OCI-LY1 (cell line): ENCODE measurements around the gene XAGE1B.
"Not testable (repeated sequence)": the region's sequence is repeated elsewhere in the genome, so short reads cannot be mapped to it uniquely, and the experiment has no call there.

ENCODE experiments used
- H2AFZ ChIP-seq: fragments of 200-600 bp; sonication (generic), shearing (Covaris generic); 2 replicates; pipeline ENCODE4 v1.6.0; 2014; ENCODE audit warnings: antibody characterized with exemption, mild to moderate bottlenecking, low read length
- H3F3A ChIP-seq: fragments of 200-600 bp; sonication (generic), shearing (Covaris generic); 2 replicates; pipeline ENCODE4 v1.6.0; 2014; ENCODE audit warnings: mild to moderate bottlenecking, antibody characterized with exemption, low read length, moderate library complexity; ENCODE audit not compliant: insufficient read depth
- H3K27ac ChIP-seq: fragments of 200-600 bp; sonication (generic); 2 replicates; pipeline ENCODE4 v1.5.1; 2014; ENCODE audit warnings: low read length, mixed run types, mild to moderate bottlenecking, low read depth; ENCODE audit not compliant: poor library complexity, severe bottlenecking
- H3K27me3 ChIP-seq: fragments of 200-600 bp; sonication (generic); 2 replicates; pipeline ENCODE4 v1.6.0; 2014; ENCODE audit warnings: antibody characterized with exemption, mild to moderate bottlenecking, low read length, moderate library complexity; ENCODE audit not compliant: insufficient read depth
- H3K36me3 ChIP-seq: fragments of 200-600 bp; sonication (generic); 2 replicates; pipeline ENCODE4 v1.6.1; 2014; ENCODE audit warnings: mild to moderate bottlenecking, antibody characterized with exemption, low read length, moderate library complexity, mixed read lengths; ENCODE audit not compliant: insufficient read depth
- H3K4me1 ChIP-seq: fragments of 200-600 bp; sonication (generic); 2 replicates; pipeline ENCODE4 v1.5.1; 2014; ENCODE audit warnings: mild to moderate bottlenecking, low read length, moderate library complexity; ENCODE audit not compliant: insufficient read depth, severe bottlenecking
- H3K4me2 ChIP-seq: fragments of 200-600 bp; sonication (generic), shearing (Covaris generic); 2 replicates; pipeline ENCODE4 v1.6.1; 2014; ENCODE audit warnings: low read length
- H3K4me3 ChIP-seq: fragments of 200-600 bp; sonication (generic); 2 replicates; pipeline ENCODE4 v1.5.1; 2014; ENCODE audit warnings: low read length, low read depth, mild to moderate bottlenecking, mixed read lengths; ENCODE audit not compliant: poor library complexity, severe bottlenecking
- H3K79me2 ChIP-seq: fragments of 200-600 bp; shearing (Covaris generic); 2 replicates; pipeline ENCODE4 v1.6.1; 2016; ENCODE audit warnings: mixed run types, low read length, mixed read lengths; ENCODE audit not compliant: insufficient read depth
- H3K9ac ChIP-seq: fragments of 200-600 bp; sonication (generic), shearing (Covaris generic); 2 replicates; pipeline ENCODE4 v1.6.1; 2014; ENCODE audit warnings: mild to moderate bottlenecking, low read length, mixed read lengths
- H3K9me2 ChIP-seq: fragments of 200-600 bp; sonication (generic), shearing (Covaris generic); 2 replicates; pipeline ENCODE4 v1.6.1; 2014; ENCODE audit warnings: low read depth, mild to moderate bottlenecking, low read length, mixed read lengths
- H3K9me3 ChIP-seq: fragments of 200-600 bp; shearing (Covaris generic); 2 replicates; pipeline ENCODE4 v1.6.1; 2014; ENCODE audit warnings: low read length, mixed read lengths
- H4K20me1 ChIP-seq: fragments of 200-600 bp; sonication (generic), shearing (Covaris generic); 2 replicates; pipeline ENCODE4 v1.6.0; 2016; ENCODE audit warnings: mild to moderate bottlenecking, low read length; ENCODE audit not compliant: insufficient read depth
- CTCF ChIP-seq: fragments of 200-600 bp; sonication (generic), shearing (Covaris generic); IDR thresholded peaks from 2 replicates; pipeline ENCODE4 v1.5.1; 2017; ENCODE audit warnings: mild to moderate bottlenecking, antibody characterized with exemption, low read length, moderate library complexity, mixed read lengths
- EZH2 ChIP-seq: fragments of 200-600 bp; sonication (generic), shearing (Covaris generic); IDR thresholded peaks from 2 replicates; pipeline ENCODE4 v1.8.0; 2017; ENCODE audit warnings: borderline replicate concordance, mixed run types, mild to moderate bottlenecking, antibody characterized with exemption, low read length, moderate library complexity, mixed read lengths

The XAGE1B gene

GRCh38 chrX:52553995-52554642 is 37.3 kb upstream of the XAGE1B start:
- Histone ChIP-seq H3K79me2 (no peaks in the 10 kb centered on the region), H3K4me1 (no peaks in the 10 kb centered on the region), H3K27ac (no peak overlapping the region), H4K20me1 (no peaks in the 10 kb centered on the region), H3K9me3 (no peaks in the 10 kb centered on the region), H3K4me3 (no peak overlapping the region), H2AFZ (no peak overlapping the region), H3K9me2 (no peaks in the 10 kb centered on the region), H3K9ac (no peak overlapping the region), H3K36me3 (no peaks in the 10 kb centered on the region), H3K27me3 (no peaks in the 10 kb centered on the region), H3K4me2 (no peak overlapping the region), H3F3A (no peaks in the 10 kb centered on the region)
- TF ChIP-seq EZH2 (no peak), CTCF (no peak)

GRCh38 chrX:52548769-52549168 is 31.9 kb upstream of the XAGE1B start:
- H4K20me1 ChIP-seq, H3K4me3 ChIP-seq, H3K9ac ChIP-seq, H3K27ac ChIP-seq, H2AFZ ChIP-seq, H3K4me1 ChIP-seq, H3K36me3 ChIP-seq, H3K4me2 ChIP-seq, H3K9me2 ChIP-seq, H3K79me2 ChIP-seq, H3F3A ChIP-seq, H3K27me3 ChIP-seq, H3K9me3 ChIP-seq: not testable (repeated sequence)

- Histone ChIP-seq H3K4me2 (no peak overlapping the region), H3K27ac (no peak overlapping the region), H3K79me2 (no peaks in the 10 kb centered on the region), H3K36me3 (no peaks in the 10 kb centered on the region), H3K4me3 (no peak overlapping the region), H3K4me1 (no peaks in the 10 kb centered on the region), H3K9me3 (no peaks in the 10 kb centered on the region), H3K9me2 (no peaks in the 10 kb centered on the region), H3F3A (no peaks in the 10 kb centered on the region), H3K9ac (no peak overlapping the region), H2AFZ (no peak overlapping the region), H4K20me1 (no peaks in the 10 kb centered on the region), H3K27me3 (no peaks in the 10 kb centered on the region)
- TF ChIP-seq EZH2 (no peak), CTCF (no peak)
Observed at GRCh38 chrX:52544147-52544840, 27.4 kb upstream of the XAGE1B start.

GRCh38 chrX:52542311-52542710 is 25.4 kb upstream of the XAGE1B start:
- no peaks in the 10 kb centered on the region for H3K36me3 ChIP-seq
- H3K27me3 ChIP-seq, result no peaks in the 10 kb centered on the region
- H3K9ac ChIP-seq, result no peak overlapping the region
- no peaks in the 10 kb centered on the region for H3F3A ChIP-seq
- H3K4me2 ChIP-seq, result no peak overlapping the region
- no peak overlapping the region for H3K27ac ChIP-seq
- no peaks in the 10 kb centered on the region for H3K79me2 ChIP-seq
- H3K9me2 ChIP-seq, result no peaks in the 10 kb centered on the region
- no peaks in the 10 kb centered on the region for H3K9me3 ChIP-seq
- no peaks in the 10 kb centered on the region for H4K20me1 ChIP-seq
- no peak overlapping the region for H2AFZ ChIP-seq
- TF ChIP-seq EZH2, result no peak
- no peak for TF ChIP-seq CTCF
- no peaks in the 10 kb centered on the region for H3K4me1 ChIP-seq
- no peak overlapping the region for H3K4me3 ChIP-seq

- H3K36me3 ChIP-seq, H2AFZ ChIP-seq, H4K20me1 ChIP-seq, H3K27ac ChIP-seq, H3K9me3 ChIP-seq, H3K9ac ChIP-seq, H3K4me1 ChIP-seq, H3K4me2 ChIP-seq, H3K79me2 ChIP-seq, H3K27me3 ChIP-seq, H3K4me3 ChIP-seq, H3K9me2 ChIP-seq, H3F3A ChIP-seq: not testable (repeated sequence)
Observed at GRCh38 chrX:52541051-52541450, 24.2 kb upstream of the XAGE1B start.
